Suprapubic skin (tissue), 4 donors: ENCODE data around the gene KCNA10. TPM values are rescaled to one million over a fixed set of nuclear protein-coding genes. Genes with fewer than 3 reads are reported as not detected.

Experiments
- total RNA-seq, 4 donors: library from RNA; depleted of rRNA; stranded (reverse); fragments of >200 nt; gene quantifications; one replicate each; pipeline ENCODE4 v1.1.0, GENCODE V29; 2016

KCNA10 gene
- total RNA-seq, 4 donors from 2014 or later, result not detected

Other genes starting within 250 kb of the KCNA10 start
- gene RBM15, start 179.8 kb downstream of the KCNA10 start, total RNA-seq, result 10 to 100 TPM; 27.4 to 51.2 (median 32.7) TPM
- 1 to 10 TPM in 3 of 4 donors, under 1 TPM in 1; 0.52 to 2.1 (median 1.9) TPM for gene SLC16A4, start 128.1 kb downstream of the KCNA10 start, total RNA-seq
- 10 to 100 TPM; 53.7 to 81.2 (median 63.3) TPM for gene LAMTOR5, start 111.5 kb downstream of the KCNA10 start, total RNA-seq
- 1 to 10 TPM in 1 of 4 donors, under 1 TPM in 1, not detected in 2; 0.72 to 4.2 TPM for gene PROK1, start 68.0 kb downstream of the KCNA10 start, total RNA-seq
- under 1 TPM; 0.34 to 0.97 (median 0.54) TPM for gene KCNA2, start 87.2 kb upstream of the KCNA10 start, total RNA-seq
- 1 to 10 TPM in 1 of 4 donors, under 1 TPM in 2, not detected in 1; 0.34 to 1.4 (median 0.80) TPM for gene KCNA3, start 155.8 kb upstream of the KCNA10 start, total RNA-seq